Subcutaneous abdominal adipose tissue (tissue), 5 donors: Measurements from ENCODE around the gene IKZF1.

Experiments
- H3K27ac ChIP-seq: one replicate; pipeline ENCODE4 v1.7.0; 2013; ENCODE audit warnings: low read depth, mild to moderate bottlenecking, inconsistent platforms, low read length, moderate library complexity
- H3K27me3 ChIP-seq, 5 donors: one replicate each; pipeline ENCODE4 v1.7.0; 2013; ENCODE audit warnings: low read length in 5 of 5, inconsistent platforms in 1 of 5; ENCODE audit not compliant: control insufficient read depth in 5 of 5, insufficient read depth in 4 of 5
- H3K36me3 ChIP-seq, 5 donors: one replicate each; pipeline ENCODE4 v1.7.0; 2013; ENCODE audit warnings: low read length in 5 of 5; ENCODE audit not compliant: control insufficient read depth in 5 of 5, insufficient read depth in 5 of 5
- H3K4me1 ChIP-seq, 5 donors: one replicate each; pipeline ENCODE4 v1.7.0; 2013; ENCODE audit warnings: low read length in 5 of 5, mild to moderate bottlenecking in 3 of 5, moderate library complexity in 1 of 5; ENCODE audit not compliant: control insufficient read depth in 5 of 5, insufficient read depth in 5 of 5
- H3K4me3 ChIP-seq, 5 donors: one replicate each; pipeline ENCODE4 v1.7.0; 2013; ENCODE audit warnings: low read length in 5 of 5, low read depth in 1 of 5
- H3K9ac ChIP-seq, 5 donors: one replicate each; pipeline ENCODE4 v1.7.0; 2013; ENCODE audit warnings: low read length in 5 of 5, mild to moderate bottlenecking in 4 of 5, moderate library complexity in 3 of 5
- H3K9me3 ChIP-seq, 5 donors: one replicate each; pipeline ENCODE4 v1.7.0; 2013; ENCODE audit warnings: low read length in 5 of 5; ENCODE audit not compliant: control insufficient read depth in 5 of 5
- donor health status: healthy.
- donor health status: healthy.
- donor health status: healthy.
- donor health status: healthy.
- donor health status: healthy.

Gene IKZF1

DNA sequence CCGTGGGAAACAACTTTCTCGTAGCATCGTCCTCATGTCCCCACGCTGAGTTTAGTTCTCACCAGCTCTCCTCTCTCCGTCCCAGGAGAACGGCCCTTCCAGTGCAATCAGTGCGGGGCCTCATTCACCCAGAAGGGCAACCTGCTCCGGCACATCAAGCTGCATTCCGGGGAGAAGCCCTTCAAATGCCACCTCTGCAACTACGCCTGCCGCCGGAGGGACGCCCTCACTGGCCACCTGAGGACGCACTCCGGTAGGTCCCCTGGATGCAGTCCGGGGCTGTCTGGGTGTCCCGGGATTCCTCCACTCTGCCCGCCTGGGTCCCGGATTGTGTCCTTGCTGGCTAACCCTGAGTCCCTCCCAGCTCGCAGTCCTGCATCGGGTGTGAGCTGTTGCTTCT lies 77.9 kb downstream of the IKZF1 start:
- peaks cover 0 to 25% (median 0%) of the 10 kb centered on the region in 5 donors for H3K36me3 ChIP-seq
- H3K9ac ChIP-seq, result no peak overlapping the region
- H3K27me3 ChIP-seq, result peaks cover 0 to 12% (median 3%) of the 10 kb centered on the region in 5 donors
- no peaks in the 10 kb centered on the region for H3K4me1 ChIP-seq
- no peaks in the 10 kb centered on the region for H3K9me3 ChIP-seq
- no peak overlapping the region for H3K4me3 ChIP-seq
- H3K27ac ChIP-seq, result no peak overlapping the region

DNA sequence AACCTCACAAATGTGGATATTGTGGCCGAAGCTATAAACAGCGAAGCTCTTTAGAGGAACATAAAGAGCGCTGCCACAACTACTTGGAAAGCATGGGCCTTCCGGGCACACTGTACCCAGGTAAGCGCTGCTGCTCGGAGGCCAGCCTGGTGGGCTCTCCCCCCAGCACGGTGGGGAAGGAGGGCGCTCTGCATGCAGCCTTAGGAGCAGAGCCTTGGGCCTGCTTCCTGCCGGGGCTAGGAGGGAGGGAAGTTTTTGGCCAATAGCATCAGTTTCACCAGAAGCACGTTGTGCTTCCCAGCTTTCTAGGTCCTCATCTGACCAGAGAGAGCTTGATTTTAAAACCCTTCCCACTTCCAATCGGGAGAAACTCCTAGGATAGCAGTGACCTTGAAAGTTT lies 82.8 kb downstream of the IKZF1 start:
- Histone ChIP-seq H3K27ac (no peak overlapping the region), H3K4me1 (no peaks in the 10 kb centered on the region), H3K27me3 (peaks cover 0 to 10% (median 3%) of the 10 kb centered on the region in 5 donors), H3K4me3 (no peak overlapping the region), H3K9ac (no peak overlapping the region), H3K36me3 (peaks cover 0 to 28% (median 0%) of the 10 kb centered on the region in 5 donors), H3K9me3 (no peaks in the 10 kb centered on the region)

DNA sequence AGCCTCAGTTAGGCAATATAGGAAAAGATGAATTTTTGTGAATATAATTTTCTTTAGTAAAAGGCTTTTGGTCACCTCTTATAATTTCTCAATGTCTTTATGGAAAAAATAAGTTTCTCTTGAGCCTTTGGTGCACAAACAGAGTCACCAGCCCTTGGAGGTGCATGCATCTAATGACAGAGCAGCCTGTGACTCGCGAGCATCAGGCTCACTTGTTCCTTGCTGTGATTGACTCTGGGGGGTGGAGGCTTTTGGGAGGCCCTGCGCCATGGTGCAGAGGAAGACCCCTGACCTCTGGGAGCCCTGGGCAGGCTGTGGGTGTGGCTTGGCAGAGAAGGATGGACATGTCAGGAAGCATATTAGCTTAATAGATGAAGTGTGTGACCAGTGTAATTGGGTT lies 85.4 kb downstream of the IKZF1 start:
- no peak overlapping the region for H3K27ac ChIP-seq
- H3K27me3 ChIP-seq, result no peaks in the 10 kb centered on the region
- H3K9me3 ChIP-seq, result peaks cover 0 to 2% (median 0%) of the 10 kb centered on the region in 5 donors
- peaks cover 0 to 9% (median 0%) of the 10 kb centered on the region in 5 donors for H3K36me3 ChIP-seq
- H3K9ac ChIP-seq, result no peak overlapping the region
- no peak overlapping the region for H3K4me3 ChIP-seq
- peaks cover 0 to 5% (median 0%) of the 10 kb centered on the region in 5 donors for H3K4me1 ChIP-seq

DNA sequence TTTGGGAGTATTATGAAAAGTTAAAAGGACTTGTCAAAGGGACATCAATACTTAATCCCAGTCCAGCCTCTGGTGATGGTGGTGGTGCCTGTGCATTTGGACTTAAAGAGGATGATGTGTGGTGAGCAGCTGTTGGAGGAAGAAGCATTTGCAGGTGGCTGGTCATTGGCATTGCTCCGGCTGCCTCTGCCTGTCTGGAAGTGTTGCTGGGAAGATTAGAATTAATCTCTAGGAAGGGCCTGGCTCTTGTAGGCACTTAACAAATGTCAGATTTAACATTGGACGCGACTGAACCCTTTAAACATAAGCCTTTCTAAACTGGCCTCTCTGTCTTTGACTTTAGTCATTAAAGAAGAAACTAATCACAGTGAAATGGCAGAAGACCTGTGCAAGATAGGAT lies 86.9 kb downstream of the IKZF1 start:
- Histone ChIP-seq H3K9ac (no peak overlapping the region), H3K27ac (no peak overlapping the region), H3K4me3 (no peak overlapping the region), H3K36me3 (peaks cover 0 to 9% (median 0%) of the 10 kb centered on the region in 5 donors), H3K27me3 (no peaks in the 10 kb centered on the region), H3K4me1 (peaks cover 0 to 5% (median 0%) of the 10 kb centered on the region in 5 donors), H3K9me3 (peaks cover 0 to 2% (median 0%) of the 10 kb centered on the region in 5 donors)

GRCh38 chr7:50393076-50393475 lies 88.6 kb downstream of the IKZF1 start:
- Histone ChIP-seq H3K4me3 (no peak overlapping the region), H3K9ac (no peak overlapping the region), H3K4me1 (peaks cover 0 to 5% (median 0%) of the 10 kb centered on the region in 5 donors), H3K27ac (no peak overlapping the region), H3K36me3 (peaks cover 0 to 10% (median 0%) of the 10 kb centered on the region in 5 donors), H3K9me3 (peaks cover 0 to 2% (median 0%) of the 10 kb centered on the region in 5 donors), H3K27me3 (no peaks in the 10 kb centered on the region)

DNA sequence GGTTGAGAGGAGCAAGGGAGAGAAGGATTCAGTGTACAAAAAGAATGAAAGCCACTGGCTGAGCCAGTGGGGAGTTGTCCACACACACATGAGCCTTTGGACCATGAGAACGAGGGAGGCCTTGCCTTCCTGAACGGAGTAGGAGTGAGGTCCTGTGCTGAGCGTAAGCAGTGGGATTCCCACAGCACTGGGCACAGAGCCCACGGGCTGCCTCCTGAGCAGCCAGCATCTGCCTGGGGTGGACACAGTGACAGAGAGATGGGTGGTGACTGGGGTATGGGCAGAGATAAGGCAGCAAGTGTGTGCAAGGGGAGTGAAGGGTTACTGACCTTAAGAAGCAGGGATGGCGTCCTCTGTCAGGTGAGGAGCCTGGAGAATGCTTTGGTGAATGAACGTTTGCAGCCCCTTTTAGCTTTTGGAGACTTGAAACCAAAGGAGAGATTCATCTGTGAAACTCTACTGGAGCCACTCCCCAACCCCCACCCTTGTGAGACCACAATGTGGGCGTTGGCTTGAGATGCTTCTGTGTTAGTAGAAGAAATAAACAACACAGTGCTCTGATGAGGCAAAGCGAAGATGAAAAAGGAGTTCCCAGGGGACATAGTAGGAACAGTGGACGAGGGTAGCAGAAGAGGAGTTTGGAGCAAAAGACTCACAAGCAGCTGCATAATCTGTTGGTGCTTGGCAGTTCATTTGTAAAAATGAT lies 89.2 kb downstream of the IKZF1 start:
- Histone ChIP-seq H3K4me3 (no peak overlapping the region), H3K9me3 (peaks cover 0 to 2% (median 0%) of the 10 kb centered on the region in 5 donors), H3K9ac (no peak overlapping the region), H3K36me3 (peaks cover 0 to 12% (median 0%) of the 10 kb centered on the region in 5 donors), H3K4me1 (peaks cover 0 to 5% (median 0%) of the 10 kb centered on the region in 5 donors), H3K27ac (no peak overlapping the region), H3K27me3 (no peaks in the 10 kb centered on the region)

- H3K27ac ChIP-seq, result no peak overlapping the region
- H3K9ac ChIP-seq, result no peak overlapping the region
- peaks cover 0 to 2% (median 0%) of the 10 kb centered on the region in 5 donors for H3K9me3 ChIP-seq
- H3K36me3 ChIP-seq, result peaks cover 0 to 12% (median 0%) of the 10 kb centered on the region in 5 donors
- no peak overlapping the region for H3K4me3 ChIP-seq
- peaks cover 0 to 5% (median 0%) of the 10 kb centered on the region in 5 donors for H3K4me1 ChIP-seq
- H3K27me3 ChIP-seq, result no peaks in the 10 kb centered on the region
Observed at GRCh38 chr7:50394315-50394714, 89.8 kb downstream of the IKZF1 start.

DNA sequence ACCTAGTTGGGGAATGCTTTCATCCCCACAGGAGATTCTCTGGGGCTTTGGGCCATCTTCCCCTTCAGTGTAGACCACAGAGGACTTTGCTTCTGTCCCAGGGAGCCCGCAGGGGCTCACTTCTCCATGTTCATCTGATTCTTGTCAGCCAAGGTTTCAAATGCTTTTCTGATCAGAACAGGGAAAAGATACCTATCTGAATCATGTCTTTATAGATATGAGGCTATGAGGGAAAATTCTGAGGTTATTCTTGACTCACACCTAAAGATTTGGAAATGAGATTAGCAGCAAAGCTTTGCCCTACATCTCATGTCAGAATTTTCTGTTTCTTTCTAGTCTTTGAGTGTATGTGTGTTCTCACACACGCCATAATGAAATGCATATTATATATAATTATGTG lies 92.3 kb downstream of the IKZF1 start:
- Histone ChIP-seq H3K36me3 (peaks cover 0 to 26% (median 0%) of the 10 kb centered on the region in 5 donors), H3K27ac (no peak overlapping the region), H3K4me1 (peaks cover 0 to 5% (median 0%) of the 10 kb centered on the region in 5 donors), H3K27me3 (peaks cover 0 to 19% (median 13%) of the 10 kb centered on the region in 5 donors), H3K9ac (no peak overlapping the region), H3K9me3 (peaks cover 0 to 2% (median 0%) of the 10 kb centered on the region in 5 donors), H3K4me3 (no peak overlapping the region)

- no peak overlapping the region for H3K9ac ChIP-seq
- H3K4me3 ChIP-seq, result no peak overlapping the region
- H3K27me3 ChIP-seq, result peaks cover 0 to 19% (median 13%) of the 10 kb centered on the region in 5 donors
- H3K4me1 ChIP-seq, result peaks cover 0 to 5% (median 0%) of the 10 kb centered on the region in 5 donors
- H3K9me3 ChIP-seq, result peaks cover 0 to 2% (median 0%) of the 10 kb centered on the region in 5 donors
- H3K36me3 ChIP-seq, result peaks cover 0 to 22% (median 0%) of the 10 kb centered on the region in 5 donors
- H3K27ac ChIP-seq, result no peak overlapping the region
Observed at GRCh38 chr7:50397320-50397970, 92.9 kb downstream of the IKZF1 start.

GRCh38 chr7:50397971-50398324 lies 93.4 kb downstream of the IKZF1 start:
- H3K36me3 ChIP-seq, result peaks cover 0 to 17% (median 0%) of the 10 kb centered on the region in 5 donors
- H3K27me3 ChIP-seq, result peaks cover 0 to 19% (median 13%) of the 10 kb centered on the region in 5 donors
- peaks cover 0 to 2% (median 0%) of the 10 kb centered on the region in 5 donors for H3K9me3 ChIP-seq
- peaks cover 0 to 5% (median 0%) of the 10 kb centered on the region in 5 donors for H3K4me1 ChIP-seq
- H3K27ac ChIP-seq, result no peak overlapping the region
- H3K4me3 ChIP-seq, result no peak overlapping the region
- H3K9ac ChIP-seq, result no peak overlapping the region
